ENCODE results near the gene ERC2. TPM values are rescaled to one million over a fixed set of nuclear protein-coding genes. Genes with fewer than 3 reads are reported as not detected.

Gene ERC2
- total and polyA plus RNA-seq, 2 of the 13 experiments (the other 11 are each of a cell fraction or from before 2014, with no cell fraction given): 0.16 to 0.22 TPM

GRCh38 chr3:55974421-55975165, 493.7 kb downstream of the ERC2 start:
- in situ Hi-C loops (cut with HindIII; ENCODE audit: extremely low pct_ligation_motif_present, low pct_unique_long_range_greater_than_20kb): no loop called here
- no peaks in the 10 kb centered on the region for H3K79me2 ChIP-seq (ENCODE audit: insufficient read depth, low read length)
- no peaks in the 10 kb centered on the region for H3K9me3 ChIP-seq (ENCODE audit: low read length)
- no peak for DNase-seq (ENCODE audit: low spot score)
- intact Hi-C loops (cut with micrococcal nuclease; ENCODE audit: unreplicated experiment): no loop called here
- H3K27ac ChIP-seq (ENCODE audit: extremely low read length, insufficient read depth, low read length): no peak overlapping the region
- no peaks in the 10 kb centered on the region for H3K4me1 ChIP-seq (ENCODE audit: insufficient read depth, low read length)
- no peak overlapping the region for H2AFZ ChIP-seq (ENCODE audit: low read length)
- no peak overlapping the region for H3K9ac ChIP-seq (ENCODE audit: insufficient read depth, low read depth, low read length)
- no peaks in the 10 kb centered on the region for H4K20me1 ChIP-seq (ENCODE audit: insufficient read depth, low read length)
- WGBS (ENCODE audit: low lambda C conversion rate): 35% methylated on average over 13 of the region's 13 CpGs
- no peaks in the 10 kb centered on the region for H3K36me3 ChIP-seq (replicated peaks in 1 of 2; ENCODE audit: control insufficient read depth in 1 of 2, insufficient read depth in 2 of 2, low read length in 2 of 2)
- CTCF ChIA-PET (ENCODE audit: low intra/inter-chr PET ratio, low total read pairs): no interaction called here
- no peak for ATAC-seq
- TF ChIP-seq KLF12 (CRISPR knock-in tag; IDR thresholded peaks at IDR 0.05; ENCODE audit: borderline replicate concordance) (no peak), SMC3 (IDR thresholded peaks at IDR 0.05; ENCODE audit: low read length) (no peak), CHCHD3 (CRISPR knock-in tag; IDR thresholded peaks at IDR 0.05) (no peak), ZHX1 (CRISPR knock-in tag; IDR thresholded peaks at IDR 0.05; ENCODE audit: low read depth) (no peak)
- POLR2A ChIA-PET: no interaction called here
- no peak for FAIRE-seq
- BruUV-seq (replicated peaks): no TSS peak
- no peaks in the 10 kb centered on the region for H3K27me3 ChIP-seq (ENCODE audit: control insufficient read depth in 1 of 2, insufficient read depth in 2 of 2, low read length in 2 of 2)
- no peak overlapping the region for H3K4me2 ChIP-seq (ENCODE audit: low read depth, low read length)
- H3K4me3 ChIP-seq (replicated peaks in 1 of 3; ENCODE audit: insufficient read depth in 1 of 3, low read depth in 2 of 3, low read length in 3 of 3): no peak overlapping the region

- ATAC-seq (no peak), FAIRE-seq (no peak), DNase-seq (ENCODE audit: low spot score) (no peak)
- no peak overlapping the region for H3K9ac ChIP-seq (ENCODE audit: insufficient read depth, low read depth, low read length)
- no peaks in the 10 kb centered on the region for H3K79me2 ChIP-seq (ENCODE audit: insufficient read depth, low read length)
- H3K4me1 ChIP-seq (ENCODE audit: insufficient read depth, low read length): no peaks in the 10 kb centered on the region
- no peaks in the 10 kb centered on the region for H3K9me3 ChIP-seq (ENCODE audit: low read length)
- no TSS peak for BruUV-seq (replicated peaks)
- no peaks in the 10 kb centered on the region for H3K36me3 ChIP-seq (replicated peaks in 1 of 2; ENCODE audit: control insufficient read depth in 1 of 2, insufficient read depth in 2 of 2, low read length in 2 of 2)
- no peak overlapping the region for H3K27ac ChIP-seq (ENCODE audit: extremely low read length, insufficient read depth, low read length)
- ChIA-PET CTCF (ENCODE audit: low intra/inter-chr PET ratio, low total read pairs) (no interaction called here), POLR2A (no interaction called here)
- H4K20me1 ChIP-seq (ENCODE audit: insufficient read depth, low read length): no peaks in the 10 kb centered on the region
- intact Hi-C loops (cut with micrococcal nuclease; ENCODE audit: unreplicated experiment) (no loop called here), in situ Hi-C loops (cut with HindIII; ENCODE audit: extremely low pct_ligation_motif_present, low pct_unique_long_range_greater_than_20kb) (no loop called here)
- no peak overlapping the region for H2AFZ ChIP-seq (ENCODE audit: low read length)
- TF ChIP-seq ZNF263 (CRISPR knock-in tag; IDR thresholded peaks at IDR 0.05): no peak
- no peaks in the 10 kb centered on the region for H3K27me3 ChIP-seq (ENCODE audit: control insufficient read depth in 1 of 2, insufficient read depth in 2 of 2, low read length in 2 of 2)
- no peak overlapping the region for H3K4me3 ChIP-seq (replicated peaks in 1 of 3; ENCODE audit: insufficient read depth in 1 of 3, low read depth in 2 of 3, low read length in 3 of 3)
- 8% methylated on average over 2 of the region's 2 CpGs for WGBS (ENCODE audit: low lambda C conversion rate)
- H3K4me2 ChIP-seq (ENCODE audit: low read depth, low read length): no peak overlapping the region
Measured at GRCh38 chr3:55969634-55970033, 498.6 kb downstream of the ERC2 start.
